Heart left ventricle (tissue), 16 donors: ENCODE data around the gene SIX4. TPM values are rescaled to one million over a fixed set of nuclear protein-coding genes. Genes with fewer than 3 reads are reported as not detected.

Source experiments
- ATAC-seq, 4 donors: fragments of 200-7000 bp; cut with Tn5 transposase; one replicate each; pipeline ENCODE4 v1.9.1; 2020 to 2022; ENCODE audit warnings: moderate library complexity in 4 of 4, mild to moderate bottlenecking in 3 of 4, moderate number of reproducible peaks in 1 of 4
- DNase-seq, 5 donors: peaks; one replicate each; pipeline ENCODE4 v3.0.0-alpha.2; 2020
- H3K27ac ChIP-seq, 12 donors: fragments of 200-600 bp; sonication (generic) in 4 of 12; one replicate each; pipeline versions ENCODE4 v1.5.0 to v1.8.0; 2016 to 2022; ENCODE audit warnings: mild to moderate bottlenecking in 2 of 12
- H3K27me3 ChIP-seq, 9 donors: fragments of 200-600 bp; sonication (generic) in 2 of 9; one replicate each; pipeline versions ENCODE4 v1.5.1 to v1.8.0; 2016 to 2022; ENCODE audit warnings: mild to moderate bottlenecking in 3 of 9
- H3K36me3 ChIP-seq, 9 donors: fragments of 200-600 bp; sonication (generic) in 2 of 9; one replicate each; pipeline versions ENCODE4 v1.5.0 to v1.8.0; 2018 to 2022; ENCODE audit warnings: mild to moderate bottlenecking in 2 of 9
- H3K4me1 ChIP-seq, 12 donors: fragments of 200-600 bp; sonication (generic) in 4 of 12; one replicate each; pipeline versions ENCODE4 v1.5.0 to v1.8.0; 2016 to 2022; ENCODE audit warnings: mild to moderate bottlenecking in 3 of 12
- H3K4me3 ChIP-seq, 12 donors: fragments of 200-600 bp; sonication (generic) in 4 of 12; one replicate each; pipeline versions ENCODE4 v1.5.0 to v1.8.0; 2017 to 2022; ENCODE audit warnings: mild to moderate bottlenecking in 9 of 12, moderate library complexity in 4 of 12
- H3K9me3 ChIP-seq, 12 donors: fragments of 200-600 bp; sonication (generic) in 4 of 12; one replicate each; pipeline versions ENCODE4 v1.5.0 to v1.8.0; 2016 to 2022; ENCODE audit warnings: mild to moderate bottlenecking in 1 of 12
- POLR2A ChIP-seq, 2 donors: fragments of 450-650 bp; IDR thresholded peaks; one replicate each; pipeline ENCODE4 v1.6.1; 2017; ENCODE audit warnings: antibody characterized with exemption in 2 of 2, mild to moderate bottlenecking in 2 of 2, moderate library complexity in 2 of 2
- WGBS, 4 donors: extraction: QIAGEN DNeasy Blood & Tissue Kit in 2 of 4; methylation state at CpG; one replicate each; pipeline versions ENCODE4 v1.1.5 to v1.1.7; 2013 to 2018; 5-methylcytosine and 5-hydroxymethylcytosine counted together
- intact Hi-C, 10 donors: fragments of 100-400 bp; cut with DNase I; formaldehyde crosslinking; loops; one replicate each; pipeline versions ENCODE4 v1.11.1 to v1.14.2; 2022
- polyA plus RNA-seq, 2 donors: library from polyadenylated mRNA; stranded (reverse); fragments of 200-250 nt; gene quantifications; one replicate each; pipeline ENCODE4 v1.2.3, GENCODE V29; 2013
- total RNA-seq, 9 donors: library from RNA; depleted of rRNA in 2 of 9; stranded (reverse); fragments of >200 nt in 2 of 9; fragmentation: NEBNext Ultra II Directional in 3 of 9; extraction: Animal tissue kit (Norgen Biotek cat#: 25700) in 3 of 9; gene quantifications; one replicate each; pipeline versions ENCODE4 v1.1.0 to v1.2.4, GENCODE V29; 2016 to 2023
- TF ChIP-seq, protein P1 (sequence below), 12 donors: fragments of 200-600 bp; sonication (generic) in 4 of 12; IDR thresholded peaks; one replicate each; pipeline versions ENCODE4 v1.5.0 to v1.8.0; 2018 to 2022; ENCODE audit warnings: antibody characterized with exemption in 12 of 12, mild to moderate bottlenecking in 5 of 12
- donor health status: ischemic (EF 13 %, LVEDD 7.1; RV severe dilation, severe dysfunction).
- donor health status: healthy with polysubstance abuse.
- donor health status: DM: no; HTN: yes; CAD: no.
- donor health status: DM: no; HTN: no; CAD: no.
- donor health status: ischemic (EF 25% LVEDD 6.9; RV normal size, moderate dysfunction).
- donor health status: ischemic (EF 25% LVEDD 5.7; RV mildly dilated, moderate dysfunction).
- donor health status: healthy.
- donor health status: DM: yes; HTN: yes; CAD: no.
- donor health status: ischemic (EF 35%, LVEDD 5.7; RV mildly dilated, moderate dysfunction).
- donor health status: nonischemic (EF 11% LVEDD 7.7; RV severe dilation, severe dysfunction).
- donor health status: DM: yes; HTN: yes; CAD: no.
- donor health status: PGD.
- donor health status: ischemic (EF 29% LVEDD 5.4; RV normal size, mild dysfunction).
- donor health status: nonischemic (EF 23%, LVEDD 6.1; RV moderate dilation, normal function).

Gene SIX4
- total and polyA plus RNA-seq, 11 donors = 0.27 to 2.9 (median 1.1) TPM

DNA sequence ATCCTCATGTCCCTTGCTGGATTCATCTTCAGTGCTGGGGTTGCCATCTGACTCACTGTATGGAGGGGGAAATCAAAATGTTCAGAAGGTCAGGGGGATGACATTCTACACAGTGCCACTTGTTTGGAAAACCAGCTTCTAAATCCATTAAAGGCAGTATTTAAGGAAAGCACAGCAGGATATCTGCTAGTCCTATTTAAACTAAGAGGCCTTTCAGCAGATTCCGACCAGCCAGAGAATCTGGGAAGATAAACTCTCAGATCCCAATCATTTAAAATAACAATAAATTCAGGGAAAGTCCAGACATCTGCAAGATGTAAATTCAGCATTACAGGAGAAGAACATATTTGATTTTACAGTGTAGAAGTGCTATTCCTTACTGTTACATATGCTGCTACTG, 3.8 kb downstream of the SIX4 start:
- Histone ChIP-seq H3K27ac (no peak overlapping the region), H3K27me3 (peaks cover 0 to 79% (median 9%) of the 10 kb centered on the region in 9 donors), H3K36me3 (no peaks in the 10 kb centered on the region), H3K4me3 (no peak overlapping the region), H3K4me1 (peaks cover 0 to 36% (median 12%) of the 10 kb centered on the region in 12 donors), H3K9me3 (no peaks in the 10 kb centered on the region)
- intact Hi-C loops = no loop called here
- ATAC-seq = no peak
- TF ChIP-seq, protein P1, sequence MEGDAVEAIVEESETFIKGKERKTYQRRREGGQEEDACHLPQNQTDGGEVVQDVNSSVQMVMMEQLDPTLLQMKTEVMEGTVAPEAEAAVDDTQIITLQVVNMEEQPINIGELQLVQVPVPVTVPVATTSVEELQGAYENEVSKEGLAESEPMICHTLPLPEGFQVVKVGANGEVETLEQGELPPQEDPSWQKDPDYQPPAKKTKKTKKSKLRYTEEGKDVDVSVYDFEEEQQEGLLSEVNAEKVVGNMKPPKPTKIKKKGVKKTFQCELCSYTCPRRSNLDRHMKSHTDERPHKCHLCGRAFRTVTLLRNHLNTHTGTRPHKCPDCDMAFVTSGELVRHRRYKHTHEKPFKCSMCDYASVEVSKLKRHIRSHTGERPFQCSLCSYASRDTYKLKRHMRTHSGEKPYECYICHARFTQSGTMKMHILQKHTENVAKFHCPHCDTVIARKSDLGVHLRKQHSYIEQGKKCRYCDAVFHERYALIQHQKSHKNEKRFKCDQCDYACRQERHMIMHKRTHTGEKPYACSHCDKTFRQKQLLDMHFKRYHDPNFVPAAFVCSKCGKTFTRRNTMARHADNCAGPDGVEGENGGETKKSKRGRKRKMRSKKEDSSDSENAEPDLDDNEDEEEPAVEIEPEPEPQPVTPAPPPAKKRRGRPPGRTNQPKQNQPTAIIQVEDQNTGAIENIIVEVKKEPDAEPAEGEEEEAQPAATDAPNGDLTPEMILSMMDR (IDR thresholded peaks at IDR 0.05) = no peak
- TF ChIP-seq POLR2A (IDR thresholded peaks at IDR 0.05) = no peak
- DNase-seq = no peak
- 79 to 95% (median 84%) methylated on average over 1 of the region's 1 CpG for WGBS, 4 donors

- Histone ChIP-seq H3K27ac (no peak overlapping the region), H3K36me3 (no peaks in the 10 kb centered on the region), H3K4me3 (no peak overlapping the region), H3K9me3 (no peaks in the 10 kb centered on the region), H3K4me1 (no peaks in the 10 kb centered on the region), H3K27me3 (peaks cover 0 to 12% (median 0%) of the 10 kb centered on the region in 9 donors)
- intact Hi-C loops = loop anchor here in 1 of 10 donors (10.0 kb wide), 1 partner anchor 271 kb away; the partner anchor contains the start of genes SLC38A6 and TRMT5
- no peak for TF ChIP-seq POLR2A (IDR thresholded peaks at IDR 0.05)
- TF ChIP-seq, protein P1 (IDR thresholded peaks at IDR 0.05) = no peak
- no peak for ATAC-seq
- 82 to 91% (median 86%) methylated on average over 6 of the region's 6 CpGs for WGBS, 4 donors
- DNase-seq = no peak
Observed at GRCh38 chr14:60713513-60713912, 10.6 kb downstream of the SIX4 start.

DNA sequence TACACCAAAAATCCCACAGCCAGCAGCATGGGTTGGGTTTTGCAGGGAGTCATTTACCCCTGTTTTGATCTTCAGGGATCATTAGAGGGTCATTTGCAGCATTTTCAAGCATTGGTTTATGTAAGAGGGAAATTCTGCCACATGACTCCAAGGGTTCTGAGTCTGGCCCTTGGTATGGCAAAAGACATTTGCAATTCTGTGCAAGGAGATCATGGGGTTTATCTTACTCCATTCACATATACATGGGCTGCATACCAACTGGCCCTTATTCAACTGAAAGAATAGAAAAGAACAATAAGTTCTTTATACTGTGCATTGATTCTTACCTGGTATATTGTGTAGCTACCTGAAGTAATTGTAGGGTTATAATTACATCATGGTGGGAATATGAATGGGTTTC, 13.7 kb downstream of the SIX4 start:
- intact Hi-C loops = loop anchor here in 1 of 10 donors (10.0 kb wide), 1 partner anchor 274 kb away; the partner anchor contains the start of genes SLC38A6 and TRMT5
- Histone ChIP-seq H3K4me1 (no peaks in the 10 kb centered on the region), H3K27me3 (peaks cover 0 to 8% (median 0%) of the 10 kb centered on the region in 9 donors), H3K36me3 (no peaks in the 10 kb centered on the region), H3K4me3 (no peak overlapping the region), H3K9me3 (no peaks in the 10 kb centered on the region), H3K27ac (no peak overlapping the region)
- ATAC-seq (no peak), DNase-seq (no peak)
- TF ChIP-seq, protein P1 (IDR thresholded peaks at IDR 0.05) = no peak
- TF ChIP-seq POLR2A (IDR thresholded peaks at IDR 0.05) = no peak

DNA sequence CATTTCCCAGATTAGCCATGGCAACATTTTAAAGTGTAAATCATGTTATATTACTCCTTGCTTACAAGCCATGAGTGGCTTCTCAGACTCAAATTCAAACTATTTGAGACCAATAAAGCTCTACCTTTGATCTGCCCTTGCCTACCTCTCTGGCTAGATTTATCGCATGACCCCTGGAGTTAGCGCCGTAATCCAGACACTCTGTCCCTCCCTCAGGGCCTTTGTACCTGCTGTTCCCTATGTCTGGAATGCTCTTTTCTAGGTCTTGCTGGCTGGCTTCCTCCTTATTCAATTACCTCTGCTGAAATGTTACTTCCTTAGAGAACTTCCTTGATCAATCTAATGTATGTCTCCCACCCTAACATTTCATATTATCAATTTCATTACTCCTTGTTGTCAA, 16.3 kb downstream of the SIX4 start:
- Histone ChIP-seq H3K27me3 (peaks cover 0 to 8% (median 0%) of the 10 kb centered on the region in 9 donors), H3K9me3 (no peaks in the 10 kb centered on the region), H3K4me1 (no peaks in the 10 kb centered on the region), H3K36me3 (no peaks in the 10 kb centered on the region), H3K27ac (no peak overlapping the region), H3K4me3 (no peak overlapping the region)
- intact Hi-C loops = no loop called here
- TF ChIP-seq POLR2A (IDR thresholded peaks at IDR 0.05) = no peak
- TF ChIP-seq, protein P1 (IDR thresholded peaks at IDR 0.05) = no peak
- DNase-seq (no peak), ATAC-seq (no peak)
- 90 to 99% (median 97%) methylated on average over 3 of the region's 3 CpGs for WGBS, 4 donors
